Endothelial cell of umbilical vein (primary cell): ENCODE results near the gene VCX3A. TPM values are rescaled to one million over a fixed set of nuclear protein-coding genes. Genes with fewer than 3 reads are reported as not detected.

Experiments used
- BruUV-seq: library from RNA; stranded (reverse); fragments of 400-500 nt; replicated peaks from 2 replicates; lab custom pipeline; 2021; lab: Mats Ljungman, UMichigan
- CTCF ChIA-PET: fragments of 300-600, 350-600 bp; sonication (Branson Sonifier 250); formaldehyde crosslinking; loops from one replicate; lab custom pipeline; 2021; ENCODE audit warnings: antibody characterized with exemption, inconsistent platforms; lab: Charles Lee
- POLR2A ChIA-PET: fragments of 300-600, 350-600 bp; sonication (Branson Sonifier 250); formaldehyde crosslinking; loops from one replicate; lab custom pipeline; 2021; ENCODE audit warnings: antibody characterized with exemption, inconsistent platforms; lab: Charles Lee
- DNase-seq: peaks from one replicate; pipeline ENCODE4 v3.0.0-alpha.2; 2011; ENCODE audit warnings: low read depth, low spot score
- FAIRE-seq: peaks from 2 replicates; lab custom pipeline; 2011; peaks lifted over from hg19 to GRCh38; lab: Jason Lieb, UNC
- H2AFZ ChIP-seq: 2 replicates; pipeline ENCODE4 v1.6.0; 2012; ENCODE audit warnings: low read depth, low read length, control low read depth, inconsistent platforms
- H3K27ac ChIP-seq: 2 replicates; pipeline ENCODE4 v1.5.1; 2011; ENCODE audit warnings: low read depth, mild to moderate bottlenecking, control low read depth, low read length, moderate library complexity; ENCODE audit not compliant: insufficient read depth
- H3K27me3 ChIP-seq, 2 experiments: 2 replicates each; pipeline versions ENCODE4 v1.6.0 to v1.6.1; 2011; ENCODE audit warnings: low read length in 2 of 2, mixed read lengths in 1 of 2; ENCODE audit not compliant: control insufficient read depth in 2 of 2, insufficient read depth in 2 of 2
- H3K36me3 ChIP-seq, 2 experiments: 2 replicates in 1 of 2; 3 replicates in 1 of 2; pipeline ENCODE4 v1.5.1; 2011; ENCODE audit warnings: low read length in 2 of 2, mild to moderate bottlenecking in 1 of 2, moderate library complexity in 1 of 2; ENCODE audit not compliant: control insufficient read depth in 2 of 2, insufficient read depth in 2 of 2; ENCODE audit errors: extremely low read depth in 1 of 2
- H3K4me1 ChIP-seq: 3 replicates; pipeline ENCODE4 v1.5.1; 2011; ENCODE audit warnings: mild to moderate bottlenecking, low read length; ENCODE audit not compliant: control insufficient read depth, insufficient read depth; ENCODE audit errors: extremely low read depth
- H3K4me2 ChIP-seq: 2 replicates; pipeline ENCODE4 v1.6.1; 2011; ENCODE audit warnings: low read length, control low read depth, mixed read lengths; ENCODE audit not compliant: insufficient read depth
- H3K4me3 ChIP-seq, 3 experiments: fragments of 200-600 bp in 1 of 3; sonication (generic), shearing (Covaris generic) in 1 of 3; replicated peaks in 1 of 3; 2 replicates each; pipeline ENCODE4 v1.5.1; 2011 to 2016; ENCODE audit warnings: control low read depth in 3 of 3, low read length in 3 of 3, mild to moderate bottlenecking in 2 of 3, inconsistent platforms in 1 of 3, low read depth in 1 of 3, moderate library complexity in 1 of 3; ENCODE audit not compliant: insufficient read depth in 1 of 3
- H3K79me2 ChIP-seq: 2 replicates; pipeline ENCODE4 v1.6.0; 2012; ENCODE audit warnings: low read length, inconsistent platforms; ENCODE audit not compliant: control insufficient read depth, insufficient read depth
- H3K9ac ChIP-seq: replicated peaks from 2 replicates; pipeline ENCODE3; 2011; ENCODE audit warnings: low read length, control low read depth; ENCODE audit not compliant: insufficient read depth; ENCODE audit errors: extremely low read depth
- H3K9me1 ChIP-seq: replicated peaks from 3 replicates; pipeline ENCODE4 v1.6.0; 2011; ENCODE audit warnings: mild to moderate bottlenecking, low read length; ENCODE audit not compliant: control insufficient read depth, insufficient read depth; ENCODE audit errors: extremely low read depth
- H3K9me3 ChIP-seq: replicated peaks from 2 replicates; pipeline ENCODE4 v1.5.1; 2012; ENCODE audit warnings: low read length, inconsistent platforms; ENCODE audit not compliant: control insufficient read depth, insufficient read depth
- H4K20me1 ChIP-seq: replicated peaks from 2 replicates; pipeline ENCODE3; 2011; ENCODE audit warnings: mild to moderate bottlenecking, low read length; ENCODE audit not compliant: control insufficient read depth, insufficient read depth; ENCODE audit errors: extremely low read depth
- CTCF ChIP-seq, 2 donors: IDR thresholded peaks; 1 replicate in 1 of 2; 2 replicates in 1 of 2; pipeline ENCODE4 v1.5.1; 2011; ENCODE audit warnings: low read length in 2 of 2, mild to moderate bottlenecking in 2 of 2, moderate library complexity in 2 of 2, control low read depth in 1 of 2, inconsistent platforms in 1 of 2, low read depth in 1 of 2; ENCODE audit not compliant: insufficient read depth in 1 of 2; ENCODE audit errors: extremely low read depth in 1 of 2
- EZH2 ChIP-seq: IDR thresholded peaks from 2 replicates; pipeline ENCODE4 v1.6.1; 2012; ENCODE audit warnings: borderline replicate concordance, low read depth, mild to moderate bottlenecking, moderate library complexity, low read length, inconsistent platforms; ENCODE audit not compliant: severe bottlenecking
- FOS ChIP-seq: IDR thresholded peaks from 2 replicates; pipeline ENCODE4 v1.6.1; 2011; ENCODE audit warnings: mild to moderate bottlenecking, low read length, moderate library complexity, borderline replicate concordance; ENCODE audit not compliant: insufficient read depth
- GATA2 ChIP-seq: IDR thresholded peaks from 2 replicates; pipeline ENCODE4 v1.7.0; 2011; ENCODE audit warnings: low read depth, mild to moderate bottlenecking, moderate library complexity, mixed read lengths, low read length; ENCODE audit not compliant: insufficient read length, insufficient read depth
- JUN ChIP-seq: IDR thresholded peaks from 2 replicates; pipeline ENCODE4 v1.6.1; 2011; ENCODE audit warnings: borderline replicate concordance, low read depth; ENCODE audit not compliant: insufficient read length, insufficient read depth
- MAX ChIP-seq: IDR thresholded peaks from 2 replicates; pipeline ENCODE4 v1.6.1; 2011; ENCODE audit not compliant: insufficient read depth, insufficient read length
- MYC ChIP-seq: IDR thresholded peaks from one replicate; pipeline ENCODE4 v1.6.1; 2011; ENCODE audit warnings: mild to moderate bottlenecking, low read depth, low read length
- POLR2A ChIP-seq: IDR thresholded peaks from 2 replicates; pipeline ENCODE4 v1.6.1; 2012; ENCODE audit warnings: low read depth, mild to moderate bottlenecking, control low read depth, low read length
- POLR2AphosphoS5 ChIP-seq: IDR thresholded peaks from 2 replicates; pipeline ENCODE4 v1.6.1; 2012; ENCODE audit warnings: low read depth, mild to moderate bottlenecking, control low read depth, low read length, moderate library complexity; ENCODE audit not compliant: insufficient read depth
- dilution Hi-C: fragments of 300-500 bp; cut with MboI; formaldehyde crosslinking; loops from one replicate; pipeline ENCODE4 v1.15.0; 2019; ENCODE audit warnings: low sequenced_read_pairs; ENCODE audit not compliant: extremely low pct_ligation_motif_present
- intact Hi-C: fragments of 100-400 bp; cut with micrococcal nuclease; formaldehyde crosslinking; loops from one replicate; pipeline ENCODE4 v1.10.0; 2022
- polyA plus RNA-seq, 4 experiments: library from polyadenylated mRNA; depleted of rRNA in 3 of 4; stranded (reverse) in 3 of 4; unstranded in 1 of 4; fragments of >200 nt; gene quantifications; 2 replicates each; pipeline versions ENCODE4 v1.2.1 to v1.2.3, GENCODE V29; 2011 to 2012; ENCODE audit warnings: missing spikeins in 1 of 4
- total RNA-seq: library from RNA; stranded (reverse); gene quantifications from 2 replicates; pipeline ENCODE4 v1.2.3, GENCODE V29; 2021

The VCX3A gene
- total and polyA plus RNA-seq, 2 donors (not counting 3 experiments of a cell fraction or from before 2014, with no cell fraction given) = not detected

GRCh38 chrX:6557690-6558089 is 22.8 kb upstream of the VCX3A start:
- H3K9me1 ChIP-seq = no peaks in the 10 kb centered on the region
- ChIA-PET POLR2A (no interaction called here), CTCF (no interaction called here)
- no peak overlapping the region for H3K27ac ChIP-seq
- no peaks in the 10 kb centered on the region for H3K4me1 ChIP-seq
- no peak overlapping the region for H3K4me2 ChIP-seq
- no peaks in the 10 kb centered on the region for H3K79me2 ChIP-seq
- intact Hi-C loops (no loop called here), dilution Hi-C loops (no loop called here)
- DNase-seq (no peak), FAIRE-seq (no peak)
- H3K9ac ChIP-seq = no peak overlapping the region
- BruUV-seq = no TSS peak
- H3K4me3 ChIP-seq = no peak overlapping the region
- no peaks in the 10 kb centered on the region for H3K27me3 ChIP-seq
- H2AFZ ChIP-seq = no peak overlapping the region
- no peak for TF ChIP-seq FOS
- no peaks in the 10 kb centered on the region for H3K36me3 ChIP-seq
- H4K20me1 ChIP-seq = no peaks in the 10 kb centered on the region
- H3K9me3 ChIP-seq = no peaks in the 10 kb centered on the region

- Histone ChIP-seq H3K4me3 (no peak overlapping the region), H3K4me1 (no peaks in the 10 kb centered on the region), H3K4me2 (no peak overlapping the region), H3K27ac (no peak overlapping the region), H3K9ac (no peak overlapping the region), H4K20me1 (no peaks in the 10 kb centered on the region), H3K79me2 (no peaks in the 10 kb centered on the region), H3K9me3 (no peaks in the 10 kb centered on the region), H2AFZ (no peak overlapping the region), H3K36me3 (no peaks in the 10 kb centered on the region), H3K9me1 (no peaks in the 10 kb centered on the region), H3K27me3 (no peaks in the 10 kb centered on the region)
- intact Hi-C loops (no loop called here), dilution Hi-C loops (no loop called here)
- no peak for DNase-seq
- no TSS peak for BruUV-seq
- no peak for TF ChIP-seq CTCF (IDR thresholded peaks at IDR 0.05; ENCODE audit: extremely low read depth in 1 of 2, insufficient read depth in 1 of 2, low read depth in 1 of 2, low read length in 2 of 2)
- TF ChIP-seq EZH2 = no peak
- TF ChIP-seq POLR2A = no peak
- TF ChIP-seq POLR2AphosphoS5 = no peak
- TF ChIP-seq MYC = no peak
- no peak for TF ChIP-seq MAX
- no peak for TF ChIP-seq JUN
- TF ChIP-seq GATA2 = no peak
- no peak for TF ChIP-seq FOS
- no peak for FAIRE-seq
- POLR2A ChIA-PET = no interaction called here
- CTCF ChIA-PET = no interaction called here
These were observed 16.1 kb upstream of the VCX3A start for GRCh38 chrX:6550999-6551398.
